ENCODE results near the gene SERINC3.
A peak's percentile ranks its signal among the peaks of the same experiment; 100 is the strongest.
"Not testable (repeated sequence)": the region's sequence is repeated elsewhere in the genome, so short reads cannot be mapped to it uniquely, and the experiment has no call there.

The SERINC3 gene

DNA sequence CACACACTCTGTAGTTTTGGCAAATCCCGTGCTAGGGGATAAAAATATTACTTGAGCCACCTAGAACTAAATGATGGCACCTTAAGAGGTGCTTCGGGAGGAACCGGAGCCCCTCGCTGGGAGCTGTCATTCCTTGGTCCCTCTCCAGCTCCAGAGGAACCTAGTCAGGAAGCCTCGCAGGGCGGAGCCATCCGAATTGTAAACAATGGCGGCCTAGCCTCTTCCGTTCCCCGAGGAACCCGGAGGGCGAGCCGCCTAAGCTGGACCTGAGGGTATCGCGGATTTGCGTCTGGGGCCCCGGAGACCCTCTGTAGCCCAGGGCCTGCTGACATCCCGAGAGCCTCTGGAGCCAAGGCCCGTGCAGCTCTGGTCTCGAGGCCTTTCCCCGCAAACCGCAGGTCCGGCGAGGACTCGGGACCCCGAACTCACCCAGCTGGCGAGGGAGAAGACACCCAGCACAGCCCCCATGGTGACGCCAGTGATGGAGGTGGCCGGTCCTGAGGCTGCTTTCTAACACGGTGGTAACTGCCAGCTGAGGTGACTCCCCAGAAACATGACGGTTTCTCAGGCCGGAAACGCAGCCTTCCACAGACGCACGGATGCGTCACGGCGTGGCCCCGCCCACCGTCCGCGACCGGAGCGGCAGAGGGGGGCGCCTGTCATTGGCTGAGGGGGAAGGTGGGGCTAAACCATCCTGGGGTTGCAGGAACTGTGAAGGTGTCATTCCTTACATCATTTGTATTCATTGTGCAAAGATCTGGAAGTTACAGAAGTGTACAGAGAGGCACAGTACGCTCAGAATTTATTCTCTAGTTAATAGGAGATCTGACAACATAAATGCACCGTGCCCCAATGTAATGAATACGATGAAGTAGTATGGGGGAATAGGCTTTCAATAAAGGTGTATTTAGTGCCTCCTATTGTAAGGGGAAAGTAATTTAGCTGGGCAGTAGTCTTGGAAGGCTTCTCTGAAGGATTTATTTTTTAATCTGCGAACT lies at the start of gene SERINC3:
Gene SERINC3, minus strand, starts transcription at position 587 of the 998 bp plus-strand sequence. Its CDS starts 119 bp downstream, at position 468.
- DNase-seq: peak; percentile 91

GRCh38 chr20:44571362-44571988 lies 49.6 kb upstream of the SERINC3 start:
- DNase-seq: no peak

DNA sequence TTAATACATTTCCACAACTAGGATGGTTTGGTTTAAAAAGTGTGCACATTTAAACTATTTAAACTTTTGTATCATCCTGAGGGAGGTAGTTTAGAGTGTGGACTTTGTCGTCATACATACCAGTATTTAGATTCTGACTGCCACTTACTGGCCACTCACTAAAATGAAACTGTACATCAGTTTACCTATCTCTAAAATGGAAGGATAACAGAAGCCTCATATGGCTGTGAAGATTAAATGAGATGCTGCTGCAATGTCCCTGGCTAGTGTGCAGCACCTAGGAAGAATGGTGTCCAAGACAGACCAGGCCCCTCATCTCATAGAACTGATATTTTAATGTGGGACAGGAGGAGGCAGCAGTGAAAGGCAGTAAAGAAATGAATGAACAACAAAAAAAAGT lies 48.5 kb upstream of the SERINC3 start:
- no peak for DNase-seq

DNA sequence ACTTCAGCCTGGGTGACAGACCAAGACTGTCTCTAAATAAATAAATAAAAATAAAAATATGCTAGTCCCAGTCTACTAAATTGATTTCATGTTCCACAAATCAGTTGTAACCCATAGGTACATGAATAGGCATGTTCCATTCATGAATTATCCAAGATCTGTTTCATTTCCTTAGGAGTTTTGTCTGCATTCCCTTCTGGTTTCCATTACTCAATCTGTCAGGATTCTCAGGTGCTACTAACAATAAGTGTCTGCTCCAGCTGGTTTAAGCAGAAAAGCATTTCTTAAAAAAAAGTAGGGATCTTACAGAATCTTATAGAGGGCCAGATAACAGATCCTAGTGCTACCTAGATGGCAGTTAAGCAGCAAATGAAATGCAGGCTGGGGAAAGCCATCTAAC lies 44.9 kb upstream of the SERINC3 start:
- no peak for DNase-seq

- no peak for DNase-seq
These were observed 44.1 kb upstream of the SERINC3 start for GRCh38 chr20:44566018-44566417.

DNA sequence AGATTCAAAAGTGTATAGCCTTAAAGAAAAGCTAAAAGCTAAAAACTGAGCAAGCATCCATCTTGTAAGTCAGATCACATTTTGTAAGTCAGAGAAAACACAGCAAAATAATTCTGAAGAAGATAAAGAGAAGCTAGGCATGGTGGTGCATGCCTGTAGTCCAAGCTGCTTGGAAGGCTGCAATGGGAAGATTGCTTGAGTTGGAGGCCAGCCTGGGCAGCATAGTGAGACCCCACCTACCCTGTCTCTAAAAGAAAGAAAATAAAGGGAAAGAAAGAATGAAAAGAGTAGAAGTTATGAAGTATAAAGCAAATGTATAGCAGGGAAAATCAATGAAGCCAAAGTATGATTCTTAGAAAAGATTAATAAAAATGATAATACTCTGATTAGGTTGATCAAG lies 40.0 kb upstream of the SERINC3 start:
- DNase-seq: no peak

GRCh38 chr20:44560818-44561217 lies 38.9 kb upstream of the SERINC3 start:
- DNase-seq: not testable (repeated sequence)

DNA sequence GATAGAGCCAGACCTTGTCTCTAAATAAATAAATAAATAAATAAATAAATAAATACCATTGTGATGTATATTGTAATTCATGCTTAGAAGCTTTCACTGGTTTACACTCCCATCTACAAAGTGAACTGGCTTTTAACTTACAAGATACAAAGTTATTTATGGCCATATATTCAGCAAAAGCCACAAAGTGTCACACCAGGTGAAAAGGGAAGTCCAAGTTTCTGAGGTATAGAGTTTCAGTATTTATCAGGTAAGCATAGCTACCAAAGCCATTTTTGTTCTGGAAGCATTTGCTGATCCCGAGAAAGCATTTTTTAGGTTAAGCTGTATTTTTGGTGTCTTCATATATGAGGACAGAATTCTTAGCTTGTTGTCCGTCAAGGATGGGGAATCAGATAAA lies 38.4 kb upstream of the SERINC3 start:
- DNase-seq: no peak

- DNase-seq: no peak
These were observed 37.4 kb upstream of the SERINC3 start for GRCh38 chr20:44559302-44559701.

DNA sequence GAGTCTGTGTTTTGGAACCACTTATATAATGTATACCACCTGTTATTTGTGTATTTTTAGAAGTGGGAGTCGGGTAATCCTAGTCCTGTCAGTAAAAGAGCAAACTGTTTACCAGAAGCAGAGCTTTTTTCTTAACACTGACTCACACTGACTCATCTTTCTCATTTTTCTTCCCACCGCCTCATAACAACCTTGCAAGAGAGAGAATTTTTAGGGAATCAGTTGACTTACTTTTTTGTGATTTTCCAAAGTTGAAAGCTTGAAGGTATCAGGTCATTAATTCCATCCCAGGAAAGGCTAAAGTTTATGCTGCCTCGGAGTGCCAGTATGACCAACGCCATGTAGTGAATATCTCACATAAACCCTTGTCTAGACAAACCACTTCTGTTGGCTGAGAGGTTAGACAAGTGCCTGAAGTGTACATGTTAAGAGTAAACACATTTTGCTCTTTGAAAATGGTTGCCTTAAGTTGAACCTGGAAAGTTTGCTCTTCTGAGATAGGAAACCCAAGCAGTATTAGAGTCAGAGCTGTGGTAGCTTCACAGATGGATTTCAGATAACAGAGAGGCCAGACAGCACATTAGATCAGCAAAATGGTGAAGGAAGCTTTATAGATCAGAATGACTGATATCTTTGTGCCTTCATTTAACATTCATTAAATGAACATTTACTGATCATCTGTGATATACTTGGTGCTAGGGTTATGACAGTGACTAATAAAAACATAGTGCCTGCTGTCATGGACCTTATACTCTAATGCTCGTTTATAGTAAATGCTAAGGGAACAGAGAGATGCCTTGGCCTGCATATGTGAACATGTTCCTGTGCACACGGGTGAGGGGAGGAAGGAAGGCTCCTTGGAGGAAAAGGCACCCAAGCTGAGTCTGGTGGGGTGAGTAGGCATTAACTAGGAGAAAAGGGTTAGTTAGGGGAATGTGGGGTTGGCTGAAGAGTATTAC lies 31.4 kb upstream of the SERINC3 start:
- DNase-seq: no peak

GRCh38 chr20:44552568-44552949 lies 30.7 kb upstream of the SERINC3 start:
- DNase-seq: no peak

GRCh38 chr20:44552050-44552449 lies 30.2 kb upstream of the SERINC3 start:
- no peak for DNase-seq

- no peak for DNase-seq
These were observed 27.3 kb upstream of the SERINC3 start for GRCh38 chr20:44549123-44549522.

GRCh38 chr20:44547419-44547818 lies 25.5 kb upstream of the SERINC3 start:
- DNase-seq: no peak

DNA sequence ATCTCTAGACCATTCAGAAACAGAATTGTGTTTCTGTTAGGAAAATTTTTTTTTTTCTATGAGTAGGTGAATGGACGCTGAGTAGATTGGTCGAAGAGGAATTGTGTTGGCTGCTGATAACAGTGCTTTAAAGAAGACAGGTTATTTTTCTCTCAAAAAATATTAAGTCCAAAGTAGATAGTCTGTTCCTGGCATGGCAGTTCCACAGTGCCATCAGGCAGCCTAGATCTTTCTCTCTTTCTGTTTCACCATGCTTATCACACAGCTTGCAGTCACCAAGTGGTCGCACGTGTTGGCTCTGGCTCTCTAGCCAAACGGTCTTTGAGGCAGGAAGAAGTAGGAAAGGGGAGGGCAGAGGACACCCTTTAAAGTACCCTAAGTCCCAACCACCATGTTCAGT lies 22.4 kb upstream of the SERINC3 start:
- no peak for DNase-seq

DNA sequence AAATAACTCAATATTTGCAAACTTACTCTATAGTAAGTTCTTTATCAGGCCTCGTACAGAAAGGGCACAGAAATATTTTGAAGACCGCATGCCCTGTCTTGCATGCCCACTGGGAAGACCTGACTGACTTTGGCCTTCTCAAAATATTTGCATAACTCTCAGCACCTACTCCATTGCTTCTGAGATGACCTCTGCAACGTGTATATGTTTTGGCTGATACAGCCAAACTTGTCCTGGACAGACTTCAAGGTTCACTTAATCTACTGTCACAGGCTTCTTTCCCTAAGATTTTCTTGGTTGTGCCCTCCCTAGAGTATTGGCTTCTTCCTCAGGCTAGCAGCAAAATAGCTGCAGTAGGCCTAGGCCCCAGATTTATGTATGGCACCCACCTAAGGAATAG lies 21.5 kb upstream of the SERINC3 start:
- DNase-seq: no peak

DNA sequence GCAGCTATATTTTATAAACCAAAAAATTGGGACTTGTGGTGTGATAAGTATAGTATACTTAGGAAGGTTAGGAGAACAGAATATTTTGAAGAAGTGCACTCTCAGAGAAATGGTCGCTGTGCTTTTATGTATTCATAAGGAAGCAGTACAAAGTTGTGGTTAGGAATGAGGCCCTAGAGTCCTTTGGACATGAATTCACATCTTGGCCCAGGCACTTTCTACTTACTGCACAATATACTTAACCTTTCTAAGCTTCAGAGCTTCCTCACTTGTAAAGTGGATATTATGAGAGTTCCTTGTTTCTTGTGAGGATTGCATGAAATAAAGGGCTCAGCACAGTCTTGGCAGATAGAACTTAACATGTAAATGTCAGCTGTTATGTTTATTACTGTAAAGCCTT lies 21.0 kb upstream of the SERINC3 start:
- peak; percentile 86 for DNase-seq

- no peak for DNase-seq
These were observed 20.1 kb upstream of the SERINC3 start for GRCh38 chr20:44541992-44542391.

DNA sequence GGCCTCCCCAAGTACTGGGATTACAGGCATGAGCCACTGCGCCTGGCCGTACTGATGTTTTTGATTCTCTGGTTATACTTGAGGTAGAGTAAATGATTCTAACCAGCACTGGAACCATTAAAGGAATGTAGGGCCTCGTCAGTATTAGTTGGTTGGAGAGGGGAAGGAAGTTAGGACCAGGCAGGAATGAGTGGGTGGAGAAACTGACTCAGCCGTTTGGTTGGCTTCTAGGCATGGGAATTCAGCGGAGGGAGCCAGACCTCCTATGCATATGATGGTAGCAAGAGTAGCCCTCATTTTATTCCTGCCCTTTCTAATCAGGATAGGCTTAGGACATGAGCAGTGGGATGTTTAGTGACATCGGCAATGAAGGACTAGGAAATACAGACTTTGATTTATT lies 19.0 kb upstream of the SERINC3 start:
- DNase-seq: no peak

- no peak for DNase-seq
These were observed 16.1 kb upstream of the SERINC3 start for GRCh38 chr20:44537993-44538392.

GRCh38 chr20:44536175-44536574 lies 14.3 kb upstream of the SERINC3 start:
- peak; percentile 19 for DNase-seq

DNA sequence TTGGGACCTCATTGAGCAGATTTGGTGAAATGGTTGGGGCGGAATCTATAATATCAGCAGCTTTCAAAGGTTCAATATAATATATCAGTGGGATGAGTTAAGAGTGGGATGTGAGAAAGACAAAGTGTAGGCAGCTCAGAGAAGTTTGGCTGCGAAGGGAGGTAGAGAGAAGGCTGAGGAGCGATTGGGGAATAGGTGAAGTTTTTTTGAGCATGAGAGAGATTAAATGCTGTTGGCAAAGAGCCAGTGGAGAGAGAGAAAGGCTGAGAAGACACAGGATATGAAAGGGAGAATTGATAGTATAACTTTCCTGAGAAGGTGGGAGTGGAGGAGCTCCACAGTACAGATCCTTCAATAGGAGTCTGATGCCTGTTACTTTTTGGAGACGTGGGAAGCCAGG lies 12.1 kb upstream of the SERINC3 start:
- no peak for DNase-seq

GRCh38 chr20:44532981-44533331 lies 11.1 kb upstream of the SERINC3 start:
- no peak for DNase-seq
